Naive thymus-derived CD4-positive, alpha-beta T cell (primary cell): Measurements from ENCODE around the gene TMEM132A. TPM values are rescaled to one million over a fixed set of nuclear protein-coding genes. Genes with fewer than 3 reads are reported as not detected.

Experiments
- ATAC-seq: fragments of 150-1000 bp; cut with Tn5 transposase; 2 replicates; pipeline ENCODE4 v1.10.0; 2021; ENCODE audit warnings: mild to moderate bottlenecking, moderate library complexity
- CTCF ChIA-PET: fragments of 350-600 bp; sonication (Branson Sonifier 250); formaldehyde crosslinking; loops from one replicate; lab custom pipeline; 2021; ENCODE audit warnings: antibody characterized with exemption; lab: Charles Lee
- POLR2A ChIA-PET: fragments of 350-600 bp; sonication (Branson Sonifier 250); formaldehyde crosslinking; loops from one replicate; lab custom pipeline; 2021; ENCODE audit warnings: antibody characterized with exemption, inconsistent platforms; lab: Charles Lee
- DNase-seq, 9 donors: peaks; one replicate each; pipeline versions ENCODE4 v3.0.0 to v3.0.0-alpha.2; 2020 to 2022; ENCODE audit warnings: mixed read lengths in 1 of 9
- H3K27ac ChIP-seq: one replicate; pipeline ENCODE4 v1.7.0; 2013; ENCODE audit warnings: mild to moderate bottlenecking, low read depth, low read length, moderate library complexity
- H3K27me3 ChIP-seq, 2 donors: one replicate each; pipeline ENCODE4 v1.7.0; 2013; ENCODE audit warnings: low read length in 2 of 2, mild to moderate bottlenecking in 2 of 2, moderate library complexity in 2 of 2; ENCODE audit not compliant: control insufficient read depth in 2 of 2, insufficient read depth in 2 of 2
- H3K36me3 ChIP-seq, 3 experiments: 1 replicate in 2 of 3; 2 replicates in 1 of 3; pipeline ENCODE4 v1.7.0; 2013; ENCODE audit warnings: low read length in 3 of 3, mild to moderate bottlenecking in 3 of 3, moderate library complexity in 1 of 3; ENCODE audit not compliant: insufficient read depth in 3 of 3, control insufficient read depth in 2 of 3
- H3K4me1 ChIP-seq, 2 donors: one replicate each; pipeline ENCODE4 v1.7.0; 2013; ENCODE audit warnings: low read length in 2 of 2, mild to moderate bottlenecking in 2 of 2, moderate library complexity in 1 of 2; ENCODE audit not compliant: control insufficient read depth in 2 of 2, insufficient read depth in 2 of 2
- H3K4me3 ChIP-seq: 2 replicates; pipeline ENCODE4 v1.7.0; 2013; ENCODE audit warnings: mild to moderate bottlenecking, low read length
- H3K9me3 ChIP-seq, 3 experiments: 1 replicate in 2 of 3; 2 replicates in 1 of 3; pipeline ENCODE4 v1.7.0; 2013; ENCODE audit warnings: low read length in 3 of 3; ENCODE audit not compliant: control insufficient read depth in 2 of 3
- H3K27ac Mint-ChIP-seq, 9 donors: one replicate each; pipeline ENCODE4 v1.8.0; 2020 to 2022; ENCODE audit warnings: mixed read lengths in 9 of 9, mild to moderate bottlenecking in 8 of 9, moderate library complexity in 5 of 9, inconsistent platforms in 2 of 9
- H3K27me3 Mint-ChIP-seq, 5 donors: one replicate each; pipeline ENCODE4 v1.8.0; 2021 to 2022; ENCODE audit warnings: mixed read lengths in 5 of 5, mild to moderate bottlenecking in 1 of 5
- H3K36me3 Mint-ChIP-seq, 5 donors: one replicate each; pipeline ENCODE4 v1.8.0; 2020 to 2022; ENCODE audit warnings: mixed read lengths in 5 of 5, mild to moderate bottlenecking in 3 of 5, inconsistent platforms in 1 of 5
- H3K4me1 Mint-ChIP-seq, 7 donors: one replicate each; pipeline ENCODE4 v1.8.0; 2020 to 2022; ENCODE audit warnings: mixed read lengths in 7 of 7, mild to moderate bottlenecking in 3 of 7, inconsistent platforms in 1 of 7
- H3K4me3 Mint-ChIP-seq, 10 donors: one replicate each; pipeline ENCODE4 v1.8.0; 2020 to 2022; ENCODE audit warnings: mild to moderate bottlenecking in 10 of 10, mixed read lengths in 10 of 10, moderate library complexity in 6 of 10, inconsistent platforms in 2 of 10
- H3K9me3 Mint-ChIP-seq, 11 donors: one replicate each; pipeline ENCODE4 v1.8.0; 2020 to 2022; ENCODE audit warnings: mixed read lengths in 11 of 11, mild to moderate bottlenecking in 4 of 11, inconsistent platforms in 1 of 11, moderate library complexity in 1 of 11
- intact Hi-C, 2 donors: fragments of 100-400 bp; cut with micrococcal nuclease; formaldehyde crosslinking; loops; one replicate each; pipeline ENCODE4 v1.15.1; 2023
- polyA plus RNA-seq, 2 donors: library from polyadenylated mRNA; unstranded; fragments of 300-500 nt; fragmentation: Illumina TruSeq; gene quantifications; one replicate each; pipeline ENCODE4 v1.2.3, GENCODE V29; 2021
- total RNA-seq, 6 experiments: library from RNA in 5 of 6; stranded (reverse) in 5 of 6; gene quantifications; 1 replicate in 5 of 6; 2 replicates in 1 of 6; pipeline ENCODE4 v1.2.3 and lab custom pipeline; 2021 to 2026

TMEM132A gene
- total and polyA plus RNA-seq, 7 experiments from 2014 or later, result 0.57 to 0.58 TPM; not detected in 5

DNA sequence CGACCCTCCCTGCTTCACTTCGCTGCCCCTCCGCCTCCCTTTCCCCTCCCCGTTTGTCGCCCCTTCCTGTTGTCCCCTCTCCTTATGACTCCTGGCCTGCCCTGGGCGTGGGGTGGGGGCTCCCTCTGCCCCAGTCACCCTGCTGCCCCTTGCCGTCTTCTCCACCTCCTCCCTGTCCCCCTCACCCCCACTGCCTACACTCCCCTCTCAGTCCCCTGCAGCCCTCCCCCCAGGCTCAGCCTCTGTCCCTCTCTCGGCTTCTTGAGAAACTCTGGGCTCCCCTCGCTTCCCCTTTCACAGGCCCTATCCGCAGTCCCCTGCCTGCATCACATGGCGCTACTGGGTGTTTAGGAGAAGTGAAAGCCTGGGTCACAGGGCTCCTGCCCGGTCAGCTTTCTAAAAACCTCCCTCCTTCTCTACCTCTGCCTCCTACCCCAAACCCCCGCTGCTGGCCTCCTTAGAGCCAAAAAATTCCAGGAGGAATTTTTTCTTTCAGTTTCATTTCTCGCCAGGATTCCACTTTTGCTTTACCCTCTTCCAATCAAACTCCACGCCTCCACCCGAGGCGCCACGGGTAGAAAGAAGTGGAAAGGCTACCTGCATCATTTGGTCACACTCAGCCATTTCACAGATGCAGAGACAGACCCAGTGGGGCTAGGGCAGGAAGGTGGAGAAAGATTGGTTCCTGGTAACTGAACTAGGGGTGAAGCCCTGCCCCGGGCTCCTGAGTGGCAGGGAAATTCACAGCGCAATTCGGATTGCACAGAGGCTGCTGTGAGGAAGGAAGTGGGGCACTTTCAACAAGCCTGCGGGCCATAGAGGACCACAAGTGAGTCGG is 27.9 kb downstream of the TMEM132A start, which contains the start of gene SLC15A3:
Gene SLC15A3 (minus strand): TSS at position 273 of the 838 bp plus-strand sequence. CDS start 625 bp downstream, outside the sequence.
- no peaks in the 10 kb centered on the region for H3K9me3 ChIP-seq

DNA sequence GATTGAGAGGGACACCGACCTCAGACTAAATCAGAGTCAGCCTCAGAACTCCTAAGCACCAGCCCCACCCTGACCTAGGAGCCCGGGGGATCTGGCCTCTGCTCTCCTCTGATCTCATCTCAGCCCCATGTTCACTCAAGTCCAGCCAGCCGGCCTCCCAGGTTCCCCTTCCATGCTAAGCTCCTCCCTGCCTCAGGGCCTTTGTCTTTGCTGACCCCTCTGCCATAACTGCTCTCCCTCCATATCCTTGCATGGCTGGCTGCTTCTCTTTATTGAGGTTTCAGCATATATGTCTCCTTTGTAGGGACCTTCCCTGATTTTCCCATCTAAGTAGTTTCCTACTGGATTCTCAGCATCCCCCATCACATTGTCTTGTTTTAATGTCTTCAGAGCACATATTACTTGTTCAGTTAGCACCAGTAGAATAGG is 28.5 kb downstream of the TMEM132A start:
- intact Hi-C loops, result loop anchor here in 1 of 2 donors (1.0 to 2.0 kb wide), 2 partner anchors 37 to 112 kb away; no protein-coding TSS in a partner anchor
- ATAC-seq, result no peak
- Histone ChIP-seq H3K4me1 (peaks cover 0 to 21% of the 10 kb centered on the region in 2 donors), H3K27ac (peak overlapping the region; percentile 67), H3K36me3 (no peaks in the 10 kb centered on the region), H3K27me3 (no peaks in the 10 kb centered on the region), H3K9me3 (no peaks in the 10 kb centered on the region), H3K4me3 (peak overlapping the region; percentile 58)
- peaks cover 0 to 47% (median 0%) of the 10 kb centered on the region in 5 donors for H3K27me3 Mint-ChIP-seq
- ChIA-PET POLR2A (interaction anchor here (0.6 to 4.5 kb wide), 3 partner anchors 18 to 106 kb away, joined by 3 to 16 read pairs (median 3); partner anchors contain the start of gene CD6), CTCF (no interaction called here)
- H3K4me1 Mint-ChIP-seq, result peaks cover 16 to 44% (median 40%) of the 10 kb centered on the region in 7 donors
- peak overlapping the region in 8 of 9 donors; percentile 81 to 97 (median 96) for H3K27ac Mint-ChIP-seq
- peaks cover 0 to 4% (median 0%) of the 10 kb centered on the region in 5 donors for H3K36me3 Mint-ChIP-seq
- no peak for DNase-seq
- H3K4me3 Mint-ChIP-seq, result peak overlapping the region; percentile 83 to 96 (median 90)
- peaks cover 0 to 1% (median 0%) of the 10 kb centered on the region in 11 donors for H3K9me3 Mint-ChIP-seq

More for the DNA sequence above, 27.9 kb downstream of the TMEM132A start, which contains the start of gene SLC15A3:
- H3K4me3 ChIP-seq, result peak within 1 kb of the TSS; percentile 58
- peaks cover 0 to 1% (median 0%) of the 10 kb centered on the region in 11 donors for H3K9me3 Mint-ChIP-seq
- intact Hi-C loops, result loop anchor here in 1 of 2 donors (1.0 to 2.0 kb wide), 2 partner anchors 37 to 111 kb away; no protein-coding TSS in a partner anchor
- POLR2A ChIA-PET, result interaction anchor here (1.4 to 4.5 kb wide), 2 partner anchors 19 to 44 kb away, joined by 3 to 16 read pairs; partner anchors contain the start of gene CD6
- H3K36me3 ChIP-seq, result no peaks in the 10 kb centered on the region
- peak in 7 of 9 donors; percentile 55 to 66 (median 64) for DNase-seq
- H3K4me1 Mint-ChIP-seq, result peaks cover 16 to 44% (median 40%) of the 10 kb centered on the region in 7 donors
- H3K27me3 ChIP-seq, result no peaks in the 10 kb centered on the region
- peaks cover 0 to 44% (median 0%) of the 10 kb centered on the region in 5 donors for H3K27me3 Mint-ChIP-seq
- H3K36me3 Mint-ChIP-seq, result peaks cover 0 to 4% (median 0%) of the 10 kb centered on the region in 5 donors
- peaks cover 0 to 21% of the 10 kb centered on the region in 2 donors for H3K4me1 ChIP-seq
- peak; percentile 73 for ATAC-seq
- peak within 1 kb of the TSS; percentile 67 for H3K27ac ChIP-seq
- peak within 1 kb of the TSS; percentile 83 to 96 (median 90) for H3K4me3 Mint-ChIP-seq
- CTCF ChIA-PET, result no interaction called here
- H3K27ac Mint-ChIP-seq, result peak within 1 kb of the TSS; percentile 81 to 97 (median 96)

DNA sequence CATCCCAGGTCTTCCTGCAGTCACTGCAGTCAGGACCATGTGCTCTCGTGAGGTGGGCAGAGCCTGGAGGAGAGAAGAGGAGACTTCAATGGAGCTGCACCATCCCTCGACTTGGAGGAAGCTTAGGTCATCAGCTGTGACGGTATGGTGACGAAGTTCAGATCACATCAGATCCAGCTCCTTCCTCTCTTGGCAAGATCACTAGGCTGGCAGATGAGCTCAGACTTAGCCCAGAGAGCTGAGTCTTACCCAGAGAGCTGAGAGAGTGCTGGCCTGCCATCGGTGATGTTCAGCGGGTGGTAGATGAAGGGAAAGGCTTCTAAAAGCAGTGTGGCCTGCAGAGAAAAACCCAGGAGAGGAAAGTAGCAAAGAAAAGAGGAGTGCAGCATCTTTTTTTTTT is 29.5 kb downstream of the TMEM132A start:
- H3K4me3 ChIP-seq, result no peak overlapping the region
- Mint-ChIP-seq H3K9me3 (peaks cover 0 to 3% (median 0%) of the 10 kb centered on the region in 11 donors), H3K27me3 (peaks cover 0 to 50% (median 0%) of the 10 kb centered on the region in 5 donors), H3K27ac (peak overlapping the region in 8 of 9 donors; percentile 66 to 97 (median 94)), H3K4me1 (peaks cover 16 to 40% (median 33%) of the 10 kb centered on the region in 7 donors), H3K4me3 (no peak overlapping the region), H3K36me3 (peaks cover 0 to 2% (median 0%) of the 10 kb centered on the region in 5 donors)
- DNase-seq, result no peak
- peak; percentile 58 for ATAC-seq
- H3K27me3 ChIP-seq, result no peaks in the 10 kb centered on the region
- H3K36me3 ChIP-seq, result no peaks in the 10 kb centered on the region
- no peak overlapping the region for H3K27ac ChIP-seq
- peaks cover 0 to 21% of the 10 kb centered on the region in 2 donors for H3K4me1 ChIP-seq
- ChIA-PET CTCF (interaction anchor here (0.9 kb wide), 1 partner anchor 16 kb away, joined by 4 read pairs; no protein-coding TSS in a partner anchor), POLR2A (interaction anchor here (0.6 to 4.5 kb wide), 5 partner anchors 17 to 836 kb away, joined by 3 to 16 read pairs (median 3); partner anchors contain the start of gene CD6)
- intact Hi-C loops, result loop anchor here in 1 of 2 donors (2.0 kb wide), 1 partner anchor 113 kb away; no protein-coding TSS in a partner anchor
- H3K9me3 ChIP-seq, result no peaks in the 10 kb centered on the region

DNA sequence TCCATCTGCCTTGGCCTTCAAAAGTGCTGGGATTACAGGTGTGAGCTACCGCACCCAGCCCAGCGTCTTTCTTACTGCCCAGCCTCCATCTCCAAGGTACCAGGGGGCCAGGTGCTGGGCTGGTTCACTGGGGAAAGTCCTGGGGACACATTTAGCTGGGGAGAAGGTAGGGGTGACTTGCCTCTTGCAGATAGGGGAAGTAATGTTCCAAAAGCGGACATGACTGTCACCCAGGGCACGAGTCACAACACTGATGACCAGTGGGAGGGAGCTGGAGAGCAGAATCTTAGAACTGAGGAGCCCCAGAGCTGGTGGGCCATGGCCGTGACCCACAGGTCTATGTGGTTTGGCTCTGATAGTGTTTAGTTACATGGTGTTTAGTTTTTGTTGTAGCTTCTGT is 30.2 kb downstream of the TMEM132A start:
- H3K27me3 ChIP-seq, result no peaks in the 10 kb centered on the region
- POLR2A ChIA-PET, result interaction anchor here (0.6 to 4.5 kb wide), 3 partner anchors 16 to 835 kb away, joined by 3 to 16 read pairs (median 3); partner anchors contain the start of gene CD6
- CTCF ChIA-PET, result interaction anchor here (0.9 kb wide), 1 partner anchor 16 kb away, joined by 4 read pairs; no protein-coding TSS in a partner anchor
- H3K27me3 Mint-ChIP-seq, result peaks cover 0 to 46% (median 0%) of the 10 kb centered on the region in 5 donors
- intact Hi-C loops, result no loop called here
- H3K36me3 ChIP-seq, result no peaks in the 10 kb centered on the region
- no peak overlapping the region for H3K4me3 ChIP-seq
- no peak overlapping the region for H3K27ac ChIP-seq
- no peak for DNase-seq
- no peaks in the 10 kb centered on the region for H3K9me3 ChIP-seq
- peak overlapping the region in 4 of 9 donors; percentile 5 to 94 (median 58) for H3K27ac Mint-ChIP-seq
- peaks cover 0 to 21% of the 10 kb centered on the region in 2 donors for H3K4me1 ChIP-seq
- H3K4me1 Mint-ChIP-seq, result peaks cover 16 to 37% (median 29%) of the 10 kb centered on the region in 7 donors
- peak; percentile 44 for ATAC-seq
- no peak overlapping the region for H3K4me3 Mint-ChIP-seq
- peaks cover 0 to 2% (median 0%) of the 10 kb centered on the region in 5 donors for H3K36me3 Mint-ChIP-seq
- peaks cover 0 to 3% (median 0%) of the 10 kb centered on the region in 11 donors for H3K9me3 Mint-ChIP-seq

DNA sequence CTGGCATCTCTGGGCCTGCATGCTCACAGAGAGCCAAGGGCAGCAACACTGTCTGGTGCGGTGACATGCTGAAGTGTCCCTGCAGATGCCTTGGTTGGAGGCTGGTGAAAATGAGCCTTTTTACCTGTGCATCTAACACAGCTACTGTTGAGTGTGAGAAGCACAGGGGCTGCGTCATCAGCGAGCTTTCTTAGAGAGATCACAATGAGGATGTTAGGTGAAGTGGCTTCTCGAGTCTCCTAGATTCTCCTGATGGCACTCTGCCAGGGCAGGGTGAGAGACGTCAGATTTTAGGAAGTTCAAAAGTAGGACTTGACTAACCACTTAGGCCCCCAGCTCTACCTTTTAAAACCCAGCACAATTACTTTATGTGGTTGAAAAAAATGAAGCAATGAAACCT is 31.3 kb downstream of the TMEM132A start:
- Histone ChIP-seq H3K27ac (no peak overlapping the region), H3K4me1 (peaks cover 0 to 18% of the 10 kb centered on the region in 2 donors), H3K27me3 (no peaks in the 10 kb centered on the region), H3K36me3 (no peaks in the 10 kb centered on the region), H3K4me3 (no peak overlapping the region), H3K9me3 (no peaks in the 10 kb centered on the region)
- CTCF ChIA-PET, result interaction anchor here (0.6 kb wide), 1 partner anchor 22 kb away, joined by 4 read pairs; no protein-coding TSS in a partner anchor
- H3K36me3 Mint-ChIP-seq, result peaks cover 0 to 2% (median 0%) of the 10 kb centered on the region in 5 donors
- intact Hi-C loops, result no loop called here
- H3K4me1 Mint-ChIP-seq, result peaks cover 16 to 27% (median 23%) of the 10 kb centered on the region in 7 donors
- POLR2A ChIA-PET, result no interaction called here
- peaks cover 0 to 3% (median 0%) of the 10 kb centered on the region in 11 donors for H3K9me3 Mint-ChIP-seq
- DNase-seq, result peak in 1 of 9 donors; percentile 22
- ATAC-seq, result no peak
- H3K27ac Mint-ChIP-seq, result peak overlapping the region in 5 of 9 donors; percentile 45 to 76 (median 68)
- H3K4me3 Mint-ChIP-seq, result no peak overlapping the region
- peaks cover 0 to 48% (median 0%) of the 10 kb centered on the region in 5 donors for H3K27me3 Mint-ChIP-seq

DNA sequence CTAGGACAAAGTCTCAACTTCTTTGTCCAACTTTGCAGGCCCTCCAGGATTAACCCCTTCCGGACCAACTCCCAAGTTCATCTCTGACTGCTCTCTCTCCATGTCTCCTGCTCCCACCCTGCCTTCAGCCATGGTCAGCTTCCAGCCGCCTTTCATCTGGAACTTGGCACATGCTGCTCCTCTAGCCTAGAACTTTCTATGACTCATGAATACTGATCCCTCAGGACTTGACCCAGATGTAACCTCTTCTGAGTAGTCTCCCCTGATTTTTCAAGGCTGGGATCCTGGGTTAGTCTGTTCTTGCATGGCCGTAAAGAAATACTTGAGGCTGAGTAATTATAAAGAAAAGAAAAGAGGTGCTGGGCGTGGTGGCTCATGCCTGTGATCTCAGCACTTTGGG is 32.9 kb downstream of the TMEM132A start:
- H3K9me3 Mint-ChIP-seq, result peaks cover 0 to 3% (median 0%) of the 10 kb centered on the region in 11 donors
- DNase-seq, result no peak
- H3K4me3 Mint-ChIP-seq, result no peak overlapping the region
- POLR2A ChIA-PET, result no interaction called here
- no peaks in the 10 kb centered on the region for H3K9me3 ChIP-seq
- intact Hi-C loops, result no loop called here
- H3K4me1 ChIP-seq, result peaks cover 0 to 11% of the 10 kb centered on the region in 2 donors
- H3K36me3 Mint-ChIP-seq, result peaks cover 0 to 2% (median 0%) of the 10 kb centered on the region in 5 donors
- H3K27ac ChIP-seq, result no peak overlapping the region
- ATAC-seq, result no peak
- H3K27me3 Mint-ChIP-seq, result peaks cover 0 to 52% (median 0%) of the 10 kb centered on the region in 5 donors
- no peaks in the 10 kb centered on the region for H3K27me3 ChIP-seq
- H3K27ac Mint-ChIP-seq, result peak overlapping the region in 1 of 9 donors; percentile 48
- no peaks in the 10 kb centered on the region for H3K36me3 ChIP-seq
- CTCF ChIA-PET, result no interaction called here
- H3K4me1 Mint-ChIP-seq, result peaks cover 9 to 24% (median 17%) of the 10 kb centered on the region in 7 donors
- no peak overlapping the region for H3K4me3 ChIP-seq
